ENCODE measurements around the gene M1AP.

M1AP gene, protein sequence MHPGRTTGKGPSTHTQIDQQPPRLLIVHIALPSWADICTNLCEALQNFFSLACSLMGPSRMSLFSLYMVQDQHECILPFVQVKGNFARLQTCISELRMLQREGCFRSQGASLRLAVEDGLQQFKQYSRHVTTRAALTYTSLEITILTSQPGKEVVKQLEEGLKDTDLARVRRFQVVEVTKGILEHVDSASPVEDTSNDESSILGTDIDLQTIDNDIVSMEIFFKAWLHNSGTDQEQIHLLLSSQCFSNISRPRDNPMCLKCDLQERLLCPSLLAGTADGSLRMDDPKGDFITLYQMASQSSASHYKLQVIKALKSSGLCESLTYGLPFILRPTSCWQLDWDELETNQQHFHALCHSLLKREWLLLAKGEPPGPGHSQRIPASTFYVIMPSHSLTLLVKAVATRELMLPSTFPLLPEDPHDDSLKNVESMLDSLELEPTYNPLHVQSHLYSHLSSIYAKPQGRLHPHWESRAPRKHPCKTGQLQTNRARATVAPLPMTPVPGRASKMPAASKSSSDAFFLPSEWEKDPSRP

DNA sequence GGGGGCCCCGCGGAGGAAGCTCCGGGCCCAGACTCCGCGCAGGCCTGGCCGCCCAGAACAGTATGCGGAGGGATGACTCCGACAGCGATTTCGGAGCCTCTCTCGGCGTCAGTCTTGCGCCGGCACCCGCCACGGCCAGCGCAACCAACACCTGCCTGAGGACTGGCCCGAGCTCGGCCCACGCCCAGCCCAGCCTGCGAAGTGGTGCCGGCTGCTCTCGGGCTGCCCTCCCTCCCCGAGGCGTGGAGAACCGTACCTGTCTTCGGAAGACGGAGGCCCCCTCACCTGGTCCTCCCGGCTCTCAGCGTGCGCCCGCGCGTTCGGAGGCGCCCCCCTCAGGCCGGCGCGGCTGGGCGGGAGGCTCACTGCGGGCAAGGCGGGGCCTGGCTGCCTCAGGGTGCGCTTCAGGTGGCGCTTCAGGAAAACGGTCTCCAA lies at the start of gene M1AP:
Gene M1AP (minus strand): TSS at position 322 of the 435 bp plus-strand sequence. CDS start 8,055 bp downstream, outside the sequence.
- DNase-seq (ENCODE audit: low spot score): no peak

DNA sequence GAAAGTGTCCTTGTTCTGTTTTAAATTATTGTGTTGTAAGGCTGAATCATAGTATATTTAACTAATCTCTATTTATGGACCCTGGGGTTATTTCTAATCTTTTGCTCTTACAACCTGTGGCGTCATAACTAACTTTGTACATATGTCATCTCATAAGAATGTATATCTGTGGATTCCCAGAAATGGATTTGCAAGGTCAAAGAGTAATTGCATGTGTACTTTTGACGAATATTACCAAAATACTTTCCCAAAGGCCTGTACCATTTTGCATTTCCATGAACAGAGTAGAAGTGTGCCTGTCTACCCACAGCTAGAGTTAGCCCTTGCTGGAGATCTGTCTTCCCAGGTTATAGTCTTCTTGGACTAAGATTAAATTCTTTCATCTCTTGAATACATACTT lies 48.7 kb upstream of the M1AP start:
- DNase-seq (ENCODE audit: low spot score): no peak

DNA sequence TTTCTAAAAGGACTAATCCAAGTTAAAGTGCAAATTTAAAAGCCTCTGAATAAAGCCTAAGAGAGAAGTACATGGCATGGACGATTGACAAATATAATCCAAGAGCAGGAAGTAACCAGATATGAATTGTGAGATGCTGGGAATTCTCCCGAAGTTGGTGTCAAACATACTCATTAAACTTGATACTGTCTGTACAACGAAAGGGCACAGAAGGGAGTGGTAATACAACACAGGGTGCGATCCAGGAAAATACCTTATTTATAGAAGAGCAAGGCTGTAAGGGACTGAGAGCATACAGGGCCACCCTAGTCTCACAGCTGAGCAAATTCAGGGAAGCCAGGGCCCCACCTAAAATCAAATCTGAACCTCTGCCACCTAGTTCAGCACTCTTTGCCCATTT lies 47.5 kb upstream of the M1AP start:
- no peak for DNase-seq (ENCODE audit: low spot score)

DNA sequence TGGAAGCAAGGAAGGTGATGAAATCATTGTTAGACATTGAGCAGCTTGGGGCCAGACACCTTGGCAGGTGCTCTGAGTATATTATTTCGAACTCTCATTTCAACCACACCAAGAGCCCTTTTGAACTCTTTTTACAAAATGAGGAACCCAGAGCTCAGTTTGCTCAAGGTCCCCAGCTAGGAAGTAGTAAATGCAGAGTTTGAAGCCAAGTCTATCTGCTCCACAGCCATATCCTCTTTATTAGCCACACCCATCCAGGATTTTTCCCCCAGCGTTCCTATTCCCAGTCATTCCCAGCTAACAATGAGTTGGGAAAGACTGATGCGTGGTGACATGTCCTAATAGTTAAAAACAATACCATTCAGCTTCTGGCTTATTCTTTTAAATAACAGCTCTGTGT lies 46.2 kb upstream of the M1AP start:
- DNase-seq (ENCODE audit: low spot score): no peak

DNA sequence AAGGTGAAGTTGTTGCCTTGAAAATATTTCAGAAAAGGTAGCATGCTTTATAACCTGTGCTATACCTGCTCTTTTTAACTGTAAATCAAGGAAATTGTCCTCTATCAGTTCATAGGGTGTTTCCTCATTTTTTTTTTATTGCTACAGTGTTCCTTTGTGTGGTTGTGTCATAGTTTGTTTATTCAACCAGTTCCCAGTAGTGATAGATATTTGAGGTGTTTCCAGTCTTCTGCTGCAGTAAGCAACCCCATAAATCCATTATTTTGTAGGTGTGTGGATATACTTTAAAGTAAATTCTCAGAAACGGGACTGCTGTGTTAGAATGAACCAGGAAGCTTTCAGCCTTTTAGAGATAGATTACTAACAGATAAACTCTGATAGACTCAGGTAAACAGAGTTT lies 45.5 kb upstream of the M1AP start:
- DNase-seq (ENCODE audit: low spot score): no peak

DNA sequence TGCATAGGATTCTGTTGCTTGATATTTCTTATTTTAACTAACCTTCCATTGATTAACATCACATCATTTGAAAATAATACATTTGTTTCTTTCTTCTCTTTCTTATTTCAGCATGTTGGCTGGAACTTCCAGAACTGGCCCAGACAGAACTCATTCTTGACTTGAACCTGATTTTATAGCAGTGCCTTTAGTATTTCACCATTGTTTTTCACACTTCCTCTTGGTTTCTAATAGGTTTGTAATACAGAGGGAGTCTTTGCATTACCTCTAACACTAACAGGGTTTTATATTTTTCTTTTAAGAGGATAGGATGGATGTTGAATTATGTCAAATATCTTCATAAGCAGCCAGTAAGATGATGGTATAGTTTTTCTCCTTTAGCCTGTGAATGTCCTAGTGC lies 45.1 kb upstream of the M1AP start:
- no peak for DNase-seq (ENCODE audit: low spot score)

DNA sequence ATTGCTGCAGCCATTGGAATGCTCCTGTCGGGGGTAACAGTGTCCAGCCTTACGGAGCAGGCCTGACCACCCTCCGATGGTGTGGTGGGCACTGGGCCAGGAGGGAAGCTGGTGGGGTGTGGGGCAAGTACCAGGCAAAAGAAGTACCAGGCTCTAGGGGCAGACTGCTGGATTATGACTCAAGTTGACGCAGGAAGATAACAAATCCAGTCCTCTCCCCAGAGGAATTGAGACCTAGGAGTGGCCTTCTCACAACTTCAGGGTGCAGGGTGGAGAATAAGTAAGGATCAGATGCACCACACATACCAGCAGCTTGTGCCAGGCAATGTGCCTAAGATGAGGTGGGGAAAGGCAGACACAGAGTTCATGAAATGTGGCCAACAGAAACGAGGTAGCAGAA lies 43.8 kb upstream of the M1AP start:
- DNase-seq (ENCODE audit: low spot score): no peak

DNA sequence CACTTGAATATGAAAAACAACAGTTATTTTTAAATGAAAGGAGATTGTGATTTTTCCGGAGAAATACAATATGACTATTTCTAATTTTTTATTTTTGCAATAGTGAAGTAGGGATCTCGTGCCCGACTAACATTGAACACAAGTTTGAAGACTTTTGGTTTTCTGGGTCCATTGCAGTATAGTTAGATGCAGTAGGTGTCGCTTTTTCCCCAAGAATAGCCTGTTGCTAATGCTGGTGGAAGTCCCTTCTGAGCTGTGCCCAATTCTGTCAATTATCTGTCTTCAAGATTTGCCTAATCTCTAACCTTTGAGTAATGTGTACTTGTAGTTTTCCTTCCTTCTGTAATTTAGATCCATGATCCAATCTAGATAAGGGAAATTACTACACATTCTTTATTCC lies 42.4 kb upstream of the M1AP start:
- peak; percentile 44 for DNase-seq (ENCODE audit: low spot score)

DNA sequence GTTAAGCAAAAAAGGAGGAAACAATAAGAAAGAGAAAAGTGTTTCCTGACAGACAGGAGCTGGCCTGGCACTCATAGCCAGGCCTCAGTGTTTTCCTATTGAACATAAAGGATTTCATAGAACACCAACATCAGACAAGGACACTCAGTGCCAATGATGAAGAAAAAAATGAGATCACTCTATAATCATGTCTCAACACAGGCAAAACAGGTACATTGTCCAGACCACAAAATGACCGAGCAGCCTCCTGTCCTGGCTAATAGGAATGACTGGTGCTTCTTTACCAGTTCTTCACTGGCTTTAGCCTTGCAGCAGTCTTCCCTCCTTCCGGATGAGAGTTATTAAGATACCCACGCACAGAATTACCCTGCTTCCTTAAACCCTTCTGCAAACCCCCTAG lies 41.5 kb upstream of the M1AP start:
- DNase-seq (ENCODE audit: low spot score): no peak

DNA sequence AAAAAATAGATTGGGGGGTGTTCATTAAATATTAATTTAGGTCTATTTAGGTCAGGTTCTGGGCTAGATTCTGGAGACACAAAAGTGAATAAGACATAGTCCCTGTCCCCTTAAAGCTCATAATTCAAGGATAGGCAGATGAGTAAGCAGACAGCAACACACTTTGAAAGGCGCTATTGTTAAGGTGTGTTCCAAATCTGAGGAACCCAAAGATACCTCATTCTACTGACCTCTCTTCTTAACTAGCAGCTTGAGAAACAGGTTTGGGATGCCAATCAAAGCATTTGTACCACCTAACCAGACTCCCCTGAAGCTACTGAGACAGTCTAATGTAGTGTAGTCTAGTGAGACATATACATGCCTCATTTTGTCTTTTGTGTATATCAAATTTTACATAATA lies 40.8 kb upstream of the M1AP start:
- DNase-seq (ENCODE audit: low spot score): no peak

DNA sequence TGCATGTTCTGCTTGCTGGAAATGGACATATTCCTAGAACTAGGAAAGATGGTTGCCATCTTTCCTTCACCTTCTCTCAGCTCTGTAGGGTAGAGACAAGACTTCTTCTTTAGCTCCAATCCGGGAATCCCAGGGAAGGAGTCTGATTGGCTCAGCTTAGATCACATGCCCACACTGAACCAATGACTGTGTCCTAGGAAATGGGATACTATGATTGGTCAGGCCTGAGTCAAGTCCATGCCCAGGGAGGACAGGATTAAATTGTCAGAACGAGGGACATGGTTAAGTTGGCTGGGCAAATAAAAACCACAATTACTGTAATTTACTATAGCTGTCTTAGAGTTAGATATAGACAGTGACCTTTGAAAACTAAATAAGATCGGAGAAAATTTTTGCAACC lies 37.3 kb upstream of the M1AP start:
- DNase-seq (ENCODE audit: low spot score): no peak

DNA sequence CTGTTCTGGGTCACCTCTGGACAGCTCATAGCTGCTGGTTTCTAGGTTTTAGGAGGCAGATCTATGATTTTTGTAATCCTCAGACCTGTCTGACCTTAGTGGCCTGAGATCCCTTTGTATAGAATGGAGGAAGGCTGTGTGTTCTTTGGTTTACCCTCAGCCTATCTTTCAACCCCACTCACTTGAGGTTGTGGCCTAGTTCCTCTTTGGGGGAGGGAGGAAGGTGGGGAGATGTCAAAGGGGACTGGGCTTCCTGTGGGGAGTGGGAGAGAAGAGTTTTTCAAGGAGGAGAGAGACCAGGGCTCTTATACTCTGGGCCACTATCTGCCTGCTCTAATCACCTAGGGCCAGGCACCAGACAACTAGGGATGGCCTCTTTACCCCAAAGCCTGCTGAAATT lies 34.4 kb upstream of the M1AP start:
- DNase-seq (ENCODE audit: low spot score): no peak

DNA sequence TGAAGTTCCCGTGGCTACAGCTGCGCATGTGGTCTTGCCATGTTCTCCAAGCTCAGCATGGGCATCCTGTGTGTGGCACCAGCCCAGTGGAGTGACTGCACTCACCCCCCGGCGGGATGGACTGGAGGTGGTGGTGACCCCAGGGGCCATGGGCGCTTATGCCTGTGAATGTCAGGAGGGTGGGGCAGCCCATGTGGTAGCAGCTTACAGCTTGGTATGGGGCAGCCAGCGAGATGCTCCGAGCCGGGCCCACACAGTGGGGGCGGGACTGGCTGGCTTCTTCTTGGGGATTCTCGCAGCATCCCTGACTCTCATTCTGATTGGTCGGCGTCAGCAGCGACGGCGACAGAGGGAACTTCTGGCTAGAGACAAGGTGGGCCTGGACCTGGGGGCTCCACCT lies 31.5 kb upstream of the M1AP start:
- DNase-seq (ENCODE audit: low spot score): no peak

DNA sequence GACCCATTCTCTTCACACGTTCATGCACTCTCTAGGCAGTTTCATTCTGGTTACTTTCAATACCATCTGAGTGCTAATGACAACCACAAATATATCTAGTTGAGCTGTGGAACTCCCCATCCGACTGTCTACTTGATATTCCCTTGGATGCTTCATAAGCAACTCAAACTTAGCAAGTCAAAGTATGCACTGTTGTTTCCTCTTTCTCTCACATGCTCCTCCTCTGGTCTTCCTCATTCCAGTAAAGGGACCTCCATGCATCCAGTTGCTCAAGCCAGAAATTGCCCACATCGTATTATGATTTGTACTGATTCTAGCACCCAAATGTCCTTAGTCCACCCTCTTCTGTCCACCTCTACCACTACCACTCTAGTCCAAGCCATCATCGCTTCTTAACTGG lies 28.2 kb upstream of the M1AP start:
- no peak for DNase-seq (ENCODE audit: low spot score)

DNA sequence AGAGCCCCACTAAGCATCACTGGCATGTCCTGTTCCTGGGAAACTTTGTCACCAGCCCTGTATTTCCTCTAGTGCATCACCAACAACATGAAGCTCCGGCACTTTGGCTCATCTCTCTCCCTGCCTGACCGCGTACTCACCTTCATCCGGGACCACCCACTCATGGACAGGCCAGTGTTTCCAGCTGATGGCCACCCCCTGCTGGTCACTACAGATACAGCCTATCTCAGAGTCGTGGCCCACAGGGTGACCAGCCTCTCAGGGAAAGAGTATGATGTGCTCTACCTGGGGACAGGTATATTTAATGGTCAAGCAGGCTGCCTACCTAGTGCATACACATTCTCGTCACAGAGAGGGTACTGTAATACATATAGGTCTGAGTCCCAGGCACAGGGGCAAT lies 27.0 kb upstream of the M1AP start:
- DNase-seq (ENCODE audit: low spot score): no peak

DNA sequence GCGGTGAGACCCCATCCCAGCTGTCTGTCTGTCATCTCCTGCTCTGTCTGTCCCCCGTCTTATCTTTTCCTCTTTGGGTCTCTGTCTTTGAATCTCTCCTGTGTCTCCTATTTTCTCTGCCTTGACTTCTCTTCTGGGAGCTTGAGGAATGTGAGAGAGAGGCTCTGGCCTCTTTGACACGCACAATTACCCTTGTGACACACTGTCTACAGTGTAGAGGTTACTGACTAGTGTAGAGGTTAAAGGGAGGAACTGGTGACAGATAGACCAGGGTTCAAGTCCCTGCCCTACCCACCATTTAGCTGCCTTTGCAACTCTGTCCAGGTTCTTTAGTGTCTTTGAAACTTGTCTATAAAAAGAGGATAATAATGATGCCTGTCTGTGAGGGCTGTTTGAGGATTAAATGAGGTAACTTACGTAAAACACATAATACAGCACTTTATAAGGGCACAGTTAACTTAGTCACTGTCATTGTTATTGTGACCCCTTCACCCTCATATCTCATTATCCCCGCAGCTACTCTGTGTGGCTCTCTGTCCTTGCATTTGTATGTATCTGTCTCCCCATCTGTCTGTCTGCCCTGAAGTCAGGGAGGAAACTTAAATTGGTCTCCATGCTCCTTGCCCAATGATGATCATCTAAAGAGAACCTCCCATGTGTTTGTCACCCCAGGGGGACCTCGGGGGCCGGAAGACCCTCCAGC lies 25.8 kb upstream of the M1AP start:
- no peak for DNase-seq (ENCODE audit: low spot score)

DNA sequence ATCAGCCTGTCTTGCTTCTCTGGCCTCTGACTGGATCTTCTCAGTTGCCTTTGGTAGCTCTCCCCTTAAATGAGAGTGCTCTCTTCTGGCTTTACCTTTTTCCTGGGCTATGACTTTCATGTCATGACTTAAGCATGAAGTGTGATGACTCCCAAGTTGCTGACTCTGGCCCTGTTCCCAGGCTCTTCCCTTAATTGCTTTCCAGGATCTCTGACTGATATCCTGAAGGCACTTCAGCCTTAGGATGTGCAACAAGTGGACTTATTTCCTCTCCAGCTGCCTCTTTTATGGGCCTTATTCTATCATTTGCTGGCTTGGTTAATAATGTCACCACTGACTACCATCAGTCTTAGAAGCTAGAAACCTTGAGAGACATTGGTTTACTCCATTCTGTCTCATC lies 23.3 kb upstream of the M1AP start:
- peak; percentile 47 for DNase-seq (ENCODE audit: low spot score)

DNA sequence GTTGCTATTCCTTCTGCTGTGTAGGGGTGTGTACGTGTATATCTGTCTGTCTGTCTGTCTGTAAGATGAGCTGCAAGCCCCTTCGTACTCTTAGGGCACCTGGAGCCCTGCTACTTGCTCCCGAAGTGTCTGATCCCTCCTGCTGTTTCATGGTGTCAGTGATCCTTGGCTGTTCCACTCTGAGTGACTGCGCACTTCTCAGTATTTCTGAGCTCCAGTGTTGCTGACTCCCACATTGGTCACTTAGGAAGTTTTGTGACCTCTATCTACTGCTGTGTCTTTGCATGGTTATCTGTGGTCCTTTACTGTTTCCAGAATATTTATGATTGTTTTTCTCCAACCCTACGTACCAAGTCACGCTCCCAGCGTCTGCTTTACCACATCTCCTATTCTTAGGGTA lies 22.1 kb upstream of the M1AP start:
- no peak for DNase-seq (ENCODE audit: low spot score)

DNA sequence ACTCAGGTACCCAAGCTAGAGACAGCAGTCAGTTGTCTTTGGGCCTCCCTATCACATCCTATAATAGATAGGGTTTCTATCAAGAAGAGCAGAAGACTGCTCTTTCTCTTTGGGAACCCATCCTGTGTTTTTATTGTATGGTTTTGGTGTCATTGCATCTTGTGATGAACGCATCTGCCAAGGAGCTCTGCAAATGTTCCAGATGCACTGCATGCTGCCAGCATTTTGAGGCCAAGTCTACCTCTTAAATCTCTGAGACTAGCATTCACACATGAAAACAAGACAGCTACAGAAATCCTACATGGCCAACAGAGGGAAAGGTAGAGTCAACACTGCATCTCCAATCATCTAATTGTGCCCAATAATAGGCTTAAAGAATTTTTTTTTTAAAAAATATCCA lies 20.0 kb upstream of the M1AP start:
- no peak for DNase-seq (ENCODE audit: low spot score)

DNA sequence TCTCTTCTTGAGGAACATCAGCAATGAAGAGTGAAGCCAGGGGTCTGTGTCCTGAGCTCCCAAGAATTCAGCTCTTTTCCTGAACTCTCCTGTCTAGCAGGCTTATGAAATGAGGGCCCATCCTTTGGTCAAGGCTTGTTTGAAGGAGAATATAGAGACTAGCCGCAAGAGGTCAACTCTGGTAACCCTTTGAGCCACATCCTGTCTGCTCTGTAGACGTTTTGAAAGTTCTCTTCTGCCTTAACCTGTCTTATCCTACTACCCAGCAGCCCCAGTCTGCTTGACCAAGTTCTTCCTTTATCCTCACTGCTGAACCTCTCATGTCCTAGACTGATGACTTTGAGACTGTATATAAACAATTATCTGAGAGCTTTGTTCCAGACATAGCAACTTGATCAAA lies 11.3 kb upstream of the M1AP start:
- no peak for DNase-seq (ENCODE audit: low spot score)

DNA sequence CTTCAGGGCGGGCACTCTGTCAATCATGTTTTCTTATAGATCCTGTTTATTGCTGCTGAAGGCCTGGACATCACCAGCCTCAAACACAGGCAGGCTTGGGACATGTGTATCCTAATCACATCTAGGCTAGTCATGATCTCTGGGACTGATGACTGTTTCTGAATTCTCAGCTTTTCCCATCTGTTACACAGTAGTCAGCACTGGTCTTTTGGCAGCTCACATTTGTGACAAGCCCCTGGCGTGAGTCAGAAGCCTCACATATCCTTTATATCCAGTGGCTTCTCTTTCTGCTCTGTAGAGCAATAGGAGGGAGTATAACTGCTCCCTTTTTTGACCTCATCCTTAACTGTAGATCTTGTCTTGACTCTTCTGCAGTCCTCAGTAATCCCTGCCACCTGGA lies 10.4 kb upstream of the M1AP start:
- no peak for DNase-seq (ENCODE audit: low spot score)

DNA sequence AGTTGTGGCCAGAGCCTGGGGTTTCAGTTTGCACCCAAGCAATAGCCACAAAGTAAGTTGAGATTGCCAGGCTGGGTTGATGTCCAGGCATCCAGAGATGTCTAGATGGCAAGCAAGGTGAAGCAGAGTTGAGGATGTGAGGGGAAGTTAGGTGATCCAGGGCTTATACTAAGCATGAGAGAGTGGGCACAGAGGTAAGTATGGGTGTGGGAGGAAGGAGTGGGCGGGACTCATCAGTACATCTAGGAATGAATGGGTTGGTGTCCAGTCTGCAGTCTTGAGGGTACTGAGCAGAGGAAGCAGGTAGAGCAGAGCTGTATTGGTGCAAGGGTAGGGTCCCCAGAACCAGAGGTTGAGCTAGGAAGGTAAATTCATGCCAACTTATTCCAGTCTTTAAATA lies 7.4 kb upstream of the M1AP start:
- no peak for DNase-seq (ENCODE audit: low spot score)

Data from kidney capillary endothelial cell (primary cell).